ENCODE data around the gene EIF3C.
"Not testable (repeated sequence)": the region's sequence is repeated elsewhere in the genome, so short reads cannot be mapped to it uniquely, and the experiment has no call there.

Gene EIF3C

GRCh38 chr16:28750469-28751067, 39.3 kb downstream of the EIF3C start:
- not testable (repeated sequence) for DNase-seq

GRCh38 chr16:28751487-28751886, 40.2 kb downstream of the EIF3C start, which contains the start of gene NPIPB9:
TSS of gene NPIPB9 (plus strand) at chr16:28751787.
- DNase-seq = not testable (repeated sequence)

- not testable (repeated sequence) for DNase-seq
These were observed 70.4 kb downstream of the EIF3C start for GRCh38 chr16:28781697-28782096.

- DNase-seq = not testable (repeated sequence)
These were observed 71.1 kb downstream of the EIF3C start for GRCh38 chr16:28782357-28782756.
